Heart left ventricle (tissue), 13 donors: ENCODE measurements around the gene FBXL7.

ENCODE experiments used
- POLR2A ChIP-seq, 2 donors: fragments of 450-650 bp; IDR thresholded peaks; one replicate each; pipeline ENCODE4 v1.6.1; 2017; ENCODE audit warnings: antibody characterized with exemption in 2 of 2, mild to moderate bottlenecking in 2 of 2, moderate library complexity in 2 of 2
- TF ChIP-seq, protein P1 (sequence below), 12 donors: fragments of 200-600 bp; sonication (generic) in 4 of 12; IDR thresholded peaks; one replicate each; pipeline versions ENCODE4 v1.5.0 to v1.8.0; 2018 to 2022; ENCODE audit warnings: antibody characterized with exemption in 12 of 12, mild to moderate bottlenecking in 5 of 12
- donor health status: ischemic (EF 13 %, LVEDD 7.1; RV severe dilation, severe dysfunction).
- donor health status: DM: no; HTN: yes; CAD: no.
- donor health status: DM: no; HTN: no; CAD: no.
- donor health status: ischemic (EF 25% LVEDD 6.9; RV normal size, moderate dysfunction).
- donor health status: ischemic (EF 25% LVEDD 5.7; RV mildly dilated, moderate dysfunction).
- donor health status: ischemic (EF 35%, LVEDD 5.7; RV mildly dilated, moderate dysfunction).
- donor health status: nonischemic (EF 11% LVEDD 7.7; RV severe dilation, severe dysfunction).
- donor health status: DM: yes; HTN: yes; CAD: no.
- donor health status: PGD.
- donor health status: ischemic (EF 29% LVEDD 5.4; RV normal size, mild dysfunction).
- donor health status: nonischemic (EF 23%, LVEDD 6.1; RV moderate dilation, normal function).

DNA sequence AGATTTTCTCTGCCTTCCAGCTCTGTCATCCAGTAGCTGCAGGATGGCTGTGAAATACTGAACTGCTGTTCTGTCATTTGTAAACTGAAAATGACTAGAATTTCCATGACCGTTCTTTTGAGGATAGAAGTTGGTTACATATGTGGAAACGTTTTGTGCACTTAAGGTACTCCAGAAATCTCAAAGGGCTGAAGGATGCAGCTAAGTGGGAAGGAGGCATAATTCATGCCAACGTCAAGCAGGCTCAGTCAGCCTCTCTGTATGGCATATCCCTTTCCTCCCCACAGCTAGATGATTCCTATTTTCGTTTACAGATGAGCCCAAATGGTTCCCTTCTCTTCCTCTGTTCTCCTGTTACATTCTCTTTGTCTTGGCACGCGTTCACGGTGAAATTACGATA, 257.6 kb downstream of the FBXL7 start:
- TF ChIP-seq, protein P1, sequence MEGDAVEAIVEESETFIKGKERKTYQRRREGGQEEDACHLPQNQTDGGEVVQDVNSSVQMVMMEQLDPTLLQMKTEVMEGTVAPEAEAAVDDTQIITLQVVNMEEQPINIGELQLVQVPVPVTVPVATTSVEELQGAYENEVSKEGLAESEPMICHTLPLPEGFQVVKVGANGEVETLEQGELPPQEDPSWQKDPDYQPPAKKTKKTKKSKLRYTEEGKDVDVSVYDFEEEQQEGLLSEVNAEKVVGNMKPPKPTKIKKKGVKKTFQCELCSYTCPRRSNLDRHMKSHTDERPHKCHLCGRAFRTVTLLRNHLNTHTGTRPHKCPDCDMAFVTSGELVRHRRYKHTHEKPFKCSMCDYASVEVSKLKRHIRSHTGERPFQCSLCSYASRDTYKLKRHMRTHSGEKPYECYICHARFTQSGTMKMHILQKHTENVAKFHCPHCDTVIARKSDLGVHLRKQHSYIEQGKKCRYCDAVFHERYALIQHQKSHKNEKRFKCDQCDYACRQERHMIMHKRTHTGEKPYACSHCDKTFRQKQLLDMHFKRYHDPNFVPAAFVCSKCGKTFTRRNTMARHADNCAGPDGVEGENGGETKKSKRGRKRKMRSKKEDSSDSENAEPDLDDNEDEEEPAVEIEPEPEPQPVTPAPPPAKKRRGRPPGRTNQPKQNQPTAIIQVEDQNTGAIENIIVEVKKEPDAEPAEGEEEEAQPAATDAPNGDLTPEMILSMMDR (IDR thresholded peaks at IDR 0.05), result no peak
- no peak for TF ChIP-seq POLR2A (IDR thresholded peaks at IDR 0.05)
